Spinal cord (tissue), 10 donors: ENCODE data around the gene UBAC2. TPM values are rescaled to one million over a fixed set of nuclear protein-coding genes. Genes with fewer than 3 reads are reported as not detected.
A peak's percentile ranks its signal among the peaks of the same experiment; 100 is the strongest.

Experiments
- DNase-seq, 6 donors: peaks; one replicate each; pipeline versions ENCODE4 v3.0.0 to v3.0.0-alpha.2; 2013 to 2015; ENCODE audit warnings: low spot score in 6 of 6, low read depth in 4 of 6
- H3K27ac ChIP-seq: one replicate; pipeline ENCODE4 v1.5.1; 2013; ENCODE audit warnings: low read depth, low read length, control low read depth
- H3K27me3 ChIP-seq: one replicate; pipeline ENCODE4 v1.6.1; 2013; ENCODE audit warnings: low read length; ENCODE audit not compliant: control insufficient read depth, insufficient read depth
- H3K36me3 ChIP-seq: one replicate; pipeline ENCODE4 v1.6.1; 2013; ENCODE audit warnings: low read length; ENCODE audit not compliant: control insufficient read depth, insufficient read depth
- H3K4me1 ChIP-seq: one replicate; pipeline ENCODE4 v1.6.1; 2013; ENCODE audit warnings: low read length; ENCODE audit not compliant: control insufficient read depth, insufficient read depth
- H3K4me3 ChIP-seq: one replicate; pipeline ENCODE4 v1.5.1; 2013; ENCODE audit warnings: low read depth, low read length, control low read depth
- H3K9me3 ChIP-seq: one replicate; pipeline ENCODE4 v1.6.1; 2013; ENCODE audit warnings: low read length; ENCODE audit not compliant: control insufficient read depth, insufficient read depth
- WGBS: methylation state at CpG from one replicate; pipeline ENCODE4 v1.1.5; 2013; ENCODE audit warnings: missing lambda C conversion rate; ENCODE audit not compliant: insufficient coverage; 5-methylcytosine and 5-hydroxymethylcytosine counted together
- polyA plus RNA-seq, 2 donors: library from polyadenylated mRNA; unstranded; fragments of 120-200 nt; gene quantifications; one replicate each; pipeline ENCODE4 v1.2.1, GENCODE V29; 2013; ENCODE audit not compliant: insufficient read length in 2 of 2
- total RNA-seq, 2 donors: library from RNA; depleted of rRNA in 1 of 2; stranded (reverse); fragments of 120-200 nt in 1 of 2; fragments of >200 nt in 1 of 2; gene quantifications; one replicate each; pipeline versions ENCODE4 v1.2.3 to v1.2.4, GENCODE V29; 2013 to 2014
- donor health status: healthy.

Gene UBAC2
- total and polyA plus RNA-seq, 4 donors = 37.9 to 60.3 (median 53.8) TPM

DNA sequence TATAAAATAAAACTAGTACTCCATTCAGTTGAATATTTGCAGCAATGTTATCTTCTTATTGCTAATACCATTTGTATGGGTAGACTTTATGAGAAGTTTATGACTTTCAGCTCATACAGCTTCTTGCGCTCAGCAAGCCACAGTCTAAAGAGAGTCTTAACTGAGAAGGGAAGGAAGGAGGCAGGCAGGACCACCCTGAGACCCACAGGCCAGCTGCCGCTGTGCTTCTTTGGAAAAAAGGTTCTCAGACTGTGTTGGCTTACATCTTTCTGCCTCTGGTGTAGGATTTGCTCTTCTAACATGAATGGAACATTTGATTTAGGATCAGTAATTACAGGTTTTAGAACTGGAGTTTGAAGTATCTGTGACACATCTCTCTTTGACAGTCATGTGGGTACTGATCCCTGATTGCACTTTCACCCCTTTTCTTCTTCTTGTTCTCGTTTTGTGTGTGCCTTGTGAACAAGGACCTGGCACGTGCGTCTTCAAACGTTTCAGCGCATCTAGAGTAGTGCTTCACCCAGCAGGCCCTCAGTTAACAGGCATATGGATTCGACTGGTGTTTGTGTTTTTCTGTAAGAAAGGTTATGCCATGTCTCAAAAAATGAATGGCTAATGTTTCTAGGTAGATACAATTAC lies 64.6 kb downstream of the UBAC2 start:
- Histone ChIP-seq H3K27me3 (no peaks in the 10 kb centered on the region), H3K36me3 (peaks cover 3% of the 10 kb centered on the region), H3K9me3 (no peaks in the 10 kb centered on the region), H3K27ac (no peak overlapping the region), H3K4me3 (no peak overlapping the region), H3K4me1 (no peaks in the 10 kb centered on the region)
- 80% methylated on average over 3 of the region's 8 CpGs for WGBS
- DNase-seq = no peak

GRCh38 chr13:99265821-99266426 lies 65.3 kb downstream of the UBAC2 start:
- WGBS = 100% methylated on average over 1 of the region's 3 CpGs
- peak in 4 of 6 donors; percentile 21 to 89 (median 61) for DNase-seq

GRCh38 chr13:99266827-99267226 lies 66.2 kb downstream of the UBAC2 start:
- no CpG with 5 or more reads among the region's 6 CpGs for WGBS
- Histone ChIP-seq H3K36me3 (peaks cover 3% of the 10 kb centered on the region), H3K27me3 (no peaks in the 10 kb centered on the region), H3K9me3 (no peaks in the 10 kb centered on the region), H3K4me1 (no peaks in the 10 kb centered on the region), H3K27ac (no peak overlapping the region), H3K4me3 (no peak overlapping the region)
- DNase-seq = no peak

More at GRCh38 chr13:99265821-99266426, 65.3 kb downstream of the UBAC2 start:
- no peaks in the 10 kb centered on the region for H3K4me1 ChIP-seq
- no peaks in the 10 kb centered on the region for H3K9me3 ChIP-seq
- H3K36me3 ChIP-seq = peaks cover 3% of the 10 kb centered on the region
- H3K27ac ChIP-seq = no peak overlapping the region
- no peaks in the 10 kb centered on the region for H3K27me3 ChIP-seq
- no peak overlapping the region for H3K4me3 ChIP-seq

DNA sequence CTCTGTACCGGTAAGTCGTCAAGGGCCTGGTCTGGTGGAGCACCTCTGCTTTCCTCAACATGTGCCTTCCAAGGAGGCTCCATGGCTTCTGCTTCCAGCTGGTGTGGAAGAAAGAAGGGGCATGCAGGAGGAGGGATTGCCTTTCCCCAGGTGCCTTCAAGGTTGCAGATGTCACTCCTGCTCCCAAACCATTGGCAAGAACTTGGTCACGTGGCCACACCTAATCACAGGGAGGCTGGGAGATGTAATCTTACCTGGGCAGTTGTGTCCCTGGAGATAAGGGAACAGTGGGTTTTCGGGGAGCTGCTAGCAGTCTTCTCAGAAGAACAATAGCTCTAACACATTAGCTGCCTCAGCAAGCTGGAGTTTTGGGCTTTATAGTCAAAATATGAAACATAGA lies 67.3 kb downstream of the UBAC2 start:
- 100% methylated on average over 2 of the region's 4 CpGs for WGBS
- no peak for DNase-seq
- Histone ChIP-seq H3K4me3 (no peak overlapping the region), H3K9me3 (no peaks in the 10 kb centered on the region), H3K4me1 (no peaks in the 10 kb centered on the region), H3K27me3 (no peaks in the 10 kb centered on the region), H3K36me3 (peaks cover 3% of the 10 kb centered on the region), H3K27ac (no peak overlapping the region)

- Histone ChIP-seq H3K4me1 (no peaks in the 10 kb centered on the region), H3K27ac (no peak overlapping the region), H3K27me3 (no peaks in the 10 kb centered on the region), H3K4me3 (no peak overlapping the region), H3K36me3 (peaks cover 3% of the 10 kb centered on the region), H3K9me3 (no peaks in the 10 kb centered on the region)
- 97% methylated on average over 3 of the region's 3 CpGs for WGBS
- no peak for DNase-seq
Observed at GRCh38 chr13:99268822-99269221, 68.2 kb downstream of the UBAC2 start.

DNA sequence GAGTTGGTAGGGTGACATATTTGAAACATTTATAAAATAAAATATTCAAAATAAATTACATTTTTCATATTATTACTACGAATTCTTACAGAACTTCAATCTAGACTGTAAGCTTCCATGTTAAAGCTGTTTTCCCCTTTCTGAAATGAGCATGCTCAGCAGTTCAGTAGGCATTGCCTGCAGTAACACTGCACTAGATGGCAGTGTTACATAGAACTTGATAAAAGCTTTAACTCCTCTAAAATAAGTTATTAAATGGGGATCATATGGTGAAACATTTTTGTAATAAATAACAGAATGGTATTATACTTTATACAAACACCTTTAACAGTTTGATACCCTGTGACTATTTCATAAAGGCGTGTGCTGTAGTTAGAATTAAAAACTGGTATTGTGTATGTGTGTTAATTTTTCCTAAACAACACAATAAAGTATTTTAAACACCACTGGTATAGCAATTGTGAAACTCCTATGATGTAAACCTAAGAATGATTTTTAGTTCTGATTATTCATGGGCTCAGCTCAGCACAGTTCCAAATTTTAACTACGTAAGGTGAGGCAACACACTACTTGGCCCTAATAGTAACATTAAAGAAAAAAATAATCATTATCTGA lies 69.1 kb downstream of the UBAC2 start:
- Histone ChIP-seq H3K4me3 (no peak overlapping the region), H3K27ac (no peak overlapping the region), H3K27me3 (no peaks in the 10 kb centered on the region), H3K4me1 (no peaks in the 10 kb centered on the region), H3K9me3 (no peaks in the 10 kb centered on the region), H3K36me3 (peaks cover 3% of the 10 kb centered on the region)
- WGBS = no CpG with 5 or more reads among the region's 3 CpGs
- peak in 5 of 6 donors; percentile 19 to 87 (median 36) for DNase-seq

DNA sequence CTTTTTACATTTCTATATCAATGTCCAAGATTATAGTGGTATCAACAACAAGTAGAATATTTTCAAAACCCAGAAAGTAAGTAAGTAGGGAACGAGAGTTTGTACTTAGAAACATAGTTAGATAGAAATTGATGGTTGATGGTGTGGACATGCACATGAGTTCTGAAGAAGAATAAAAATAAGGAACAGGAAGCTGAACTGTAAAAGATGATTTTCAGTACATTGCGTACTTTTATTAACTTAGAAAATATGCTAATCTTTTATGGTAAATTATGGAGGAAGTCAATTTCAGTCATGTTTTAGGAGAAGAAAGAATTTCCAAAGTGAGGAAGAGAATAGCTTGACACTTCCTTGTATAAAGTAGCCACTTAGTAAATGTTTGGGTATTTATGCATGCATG lies 69.9 kb downstream of the UBAC2 start:
- Histone ChIP-seq H3K36me3 (peaks cover 3% of the 10 kb centered on the region), H3K27me3 (no peaks in the 10 kb centered on the region), H3K9me3 (no peaks in the 10 kb centered on the region), H3K4me1 (no peaks in the 10 kb centered on the region), H3K4me3 (no peak overlapping the region), H3K27ac (no peak overlapping the region)
- DNase-seq = no peak
- WGBS = 100% methylated on average over 1 of the region's 2 CpGs

DNA sequence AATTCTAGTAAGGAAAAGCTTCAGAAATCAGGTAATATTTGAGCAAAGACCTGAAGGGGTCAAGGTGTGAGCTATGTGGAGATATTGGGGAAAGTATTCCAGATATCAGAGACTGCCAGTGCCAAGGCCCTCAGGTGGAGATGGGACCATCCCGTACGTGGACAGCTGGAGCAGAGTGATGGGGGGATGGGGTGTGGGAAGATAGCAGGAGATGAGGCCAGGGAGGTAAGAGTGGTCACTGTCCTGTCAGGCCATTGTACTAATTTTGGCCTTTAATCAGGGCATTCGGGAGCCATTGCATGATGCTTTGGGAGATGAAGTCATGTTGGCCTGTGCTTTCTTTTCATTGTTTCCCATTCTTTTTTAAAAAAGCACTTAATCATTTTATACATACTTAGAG lies 70.6 kb downstream of the UBAC2 start:
- Histone ChIP-seq H3K9me3 (no peaks in the 10 kb centered on the region), H3K4me3 (no peak overlapping the region), H3K27ac (no peak overlapping the region), H3K36me3 (peaks cover 3% of the 10 kb centered on the region), H3K27me3 (no peaks in the 10 kb centered on the region), H3K4me1 (no peaks in the 10 kb centered on the region)
- 94% methylated on average over 2 of the region's 3 CpGs for WGBS
- DNase-seq = no peak

GRCh38 chr13:99272481-99272880 lies 71.8 kb downstream of the UBAC2 start:
- H3K36me3 ChIP-seq = peaks cover 3% of the 10 kb centered on the region
- H3K27me3 ChIP-seq = no peaks in the 10 kb centered on the region
- no peaks in the 10 kb centered on the region for H3K9me3 ChIP-seq
- no peak overlapping the region for H3K27ac ChIP-seq
- no peaks in the 10 kb centered on the region for H3K4me1 ChIP-seq
- H3K4me3 ChIP-seq = no peak overlapping the region
- DNase-seq = no peak
- WGBS = 100% methylated on average over 1 of the region's 2 CpGs

GRCh38 chr13:99273128-99273527 lies 72.5 kb downstream of the UBAC2 start:
- Histone ChIP-seq H3K9me3 (no peaks in the 10 kb centered on the region), H3K27ac (no peak overlapping the region), H3K4me3 (no peak overlapping the region)

More at GRCh38 chr13:99273128-99273527, 72.5 kb downstream of the UBAC2 start:
- WGBS = 91% methylated on average over 1 of the region's 2 CpGs
- no peak for DNase-seq
- no peaks in the 10 kb centered on the region for H3K27me3 ChIP-seq
- H3K36me3 ChIP-seq = no peaks in the 10 kb centered on the region
- no peaks in the 10 kb centered on the region for H3K4me1 ChIP-seq
